ENCODE data around the gene ANKRD6. TPM values are rescaled to one million over a fixed set of nuclear protein-coding genes. Genes with fewer than 3 reads are reported as not detected.

ANKRD6 gene
- total RNA-seq, 1 experiment from 2014 or later: 13.9 TPM

GRCh38 chr6:89655122-89655521, 222.2 kb downstream of the ANKRD6 start:
- Mint-ChIP-seq H3K9me3 (no peaks in the 10 kb centered on the region), H3K36me3 (peaks cover 87% of the 10 kb centered on the region), H3K27me3 (ENCODE audit: low read depth) (no peaks in the 10 kb centered on the region), H3K4me3 (no peak overlapping the region), H3K27ac (no peak overlapping the region; the same call in 1 of the 2 replicates), H3K4me1 (no peaks in the 10 kb centered on the region)
- no peak for ATAC-seq
- ChIA-PET CTCF (no interaction called here), POLR2A (no interaction called here)
- TF ChIP-seq ZNF138 (CRISPR knock-in tag; conservative IDR thresholded peaks at IDR 0.05): no peak
- TF ChIP-seq, protein P1, sequence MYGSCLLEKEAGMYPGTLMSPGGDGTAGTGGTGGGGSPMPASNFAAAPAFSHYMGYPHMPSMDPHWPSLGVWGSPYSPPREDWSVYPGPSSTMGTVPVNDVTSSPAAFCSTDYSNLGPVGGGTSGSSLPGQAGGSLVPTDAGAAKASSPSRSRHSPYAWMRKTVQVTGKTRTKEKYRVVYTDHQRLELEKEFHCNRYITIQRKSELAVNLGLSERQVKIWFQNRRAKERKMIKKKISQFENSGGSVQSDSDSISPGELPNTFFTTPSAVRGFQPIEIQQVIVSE (CRISPR knock-in tag; IDR thresholded peaks at IDR 0.05; ENCODE audit: borderline replicate concordance): no peak
- TF ChIP-seq FOXJ3 (CRISPR knock-in tag; IDR thresholded peaks at IDR 0.05; ENCODE audit: borderline replicate concordance): no peak
- no peak for TF ChIP-seq SMAD4 (CRISPR knock-in tag; IDR thresholded peaks at IDR 0.05)
- TF ChIP-seq, protein P2, sequence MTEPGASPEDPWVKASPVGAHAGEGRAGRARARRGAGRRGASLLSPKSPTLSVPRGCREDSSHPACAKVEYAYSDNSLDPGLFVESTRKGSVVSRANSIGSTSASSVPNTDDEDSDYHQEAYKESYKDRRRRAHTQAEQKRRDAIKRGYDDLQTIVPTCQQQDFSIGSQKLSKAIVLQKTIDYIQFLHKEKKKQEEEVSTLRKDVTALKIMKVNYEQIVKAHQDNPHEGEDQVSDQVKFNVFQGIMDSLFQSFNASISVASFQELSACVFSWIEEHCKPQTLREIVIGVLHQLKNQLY (CRISPR knock-in tag; IDR thresholded peaks at IDR 0.05): no peak
- no peak for TF ChIP-seq CREB1 (CRISPR knock-in tag; IDR thresholded peaks at IDR 0.05)
- TF ChIP-seq NR2C2 (CRISPR knock-in tag; IDR thresholded peaks at IDR 0.05): no peak
- TF ChIP-seq NFYB (CRISPR knock-in tag; conservative IDR thresholded peaks at IDR 0.05; ENCODE audit: low read depth): no peak
- TF ChIP-seq, protein P3, sequence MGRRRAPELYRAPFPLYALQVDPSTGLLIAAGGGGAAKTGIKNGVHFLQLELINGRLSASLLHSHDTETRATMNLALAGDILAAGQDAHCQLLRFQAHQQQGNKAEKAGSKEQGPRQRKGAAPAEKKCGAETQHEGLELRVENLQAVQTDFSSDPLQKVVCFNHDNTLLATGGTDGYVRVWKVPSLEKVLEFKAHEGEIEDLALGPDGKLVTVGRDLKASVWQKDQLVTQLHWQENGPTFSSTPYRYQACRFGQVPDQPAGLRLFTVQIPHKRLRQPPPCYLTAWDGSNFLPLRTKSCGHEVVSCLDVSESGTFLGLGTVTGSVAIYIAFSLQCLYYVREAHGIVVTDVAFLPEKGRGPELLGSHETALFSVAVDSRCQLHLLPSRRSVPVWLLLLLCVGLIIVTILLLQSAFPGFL (CRISPR knock-in tag; IDR thresholded peaks at IDR 0.05; ENCODE audit: borderline replicate concordance): no peak
- TF ChIP-seq, protein P4, sequence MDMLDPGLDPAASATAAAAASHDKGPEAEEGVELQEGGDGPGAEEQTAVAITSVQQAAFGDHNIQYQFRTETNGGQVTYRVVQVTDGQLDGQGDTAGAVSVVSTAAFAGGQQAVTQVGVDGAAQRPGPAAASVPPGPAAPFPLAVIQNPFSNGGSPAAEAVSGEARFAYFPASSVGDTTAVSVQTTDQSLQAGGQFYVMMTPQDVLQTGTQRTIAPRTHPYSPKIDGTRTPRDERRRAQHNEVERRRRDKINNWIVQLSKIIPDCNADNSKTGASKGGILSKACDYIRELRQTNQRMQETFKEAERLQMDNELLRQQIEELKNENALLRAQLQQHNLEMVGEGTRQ (CRISPR knock-in tag; IDR thresholded peaks at IDR 0.05): no peak
- TF ChIP-seq E2F5 (CRISPR knock-in tag; IDR thresholded peaks at IDR 0.05): no peak
- no peak for TF ChIP-seq ZNF219 (CRISPR knock-in tag; IDR thresholded peaks at IDR 0.05; ENCODE audit: borderline replicate concordance)
- no peak for TF ChIP-seq JAZF1 (CRISPR knock-in tag; IDR thresholded peaks at IDR 0.05)
- no peak for TF ChIP-seq NR1H2 (CRISPR knock-in tag; IDR thresholded peaks at IDR 0.05)
- TF ChIP-seq GRHL2 (CRISPR knock-in tag; IDR thresholded peaks at IDR 0.05; ENCODE audit: insufficient replicate concordance, severe bottlenecking): no peak
- no peak for TF ChIP-seq OVOL2 (CRISPR knock-in tag; IDR thresholded peaks at IDR 0.05; ENCODE audit: borderline replicate concordance)
- no peak for TF ChIP-seq PRRX2 (CRISPR knock-in tag; IDR thresholded peaks at IDR 0.05)
- DNase-seq (ENCODE audit: low spot score): no peak

DNA sequence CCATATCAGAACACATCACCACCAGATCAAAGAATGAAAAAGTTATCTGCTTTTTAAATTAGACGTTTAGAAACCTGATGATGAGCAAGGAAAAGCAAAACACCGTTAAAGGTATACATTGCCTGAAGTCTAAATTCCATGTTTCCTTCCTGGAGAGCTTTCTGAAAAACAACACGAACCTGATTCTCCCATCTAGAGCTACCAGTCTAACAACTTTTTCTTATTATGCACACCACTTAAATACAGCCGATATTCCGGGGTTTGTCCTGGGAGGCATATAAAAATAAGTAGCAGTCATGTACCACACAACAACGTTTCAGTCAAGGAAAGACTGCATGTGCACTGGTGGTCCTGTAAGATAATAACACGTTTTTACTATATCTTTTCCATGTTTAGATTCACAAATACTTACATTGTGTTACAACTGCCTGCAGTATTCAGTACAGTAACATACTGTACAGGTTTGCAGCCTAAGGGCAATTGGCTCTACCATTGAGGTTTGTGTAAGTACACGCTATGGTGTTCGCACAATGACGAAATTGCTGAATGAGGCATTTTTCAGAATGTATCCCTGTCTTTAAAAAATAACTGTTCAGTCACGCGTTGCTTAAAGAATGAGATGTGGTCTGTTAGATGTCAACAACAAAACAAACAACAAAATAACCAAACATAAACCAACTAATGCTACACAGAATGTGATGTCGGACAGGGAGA, 224.7 kb downstream of the ANKRD6 start:
- ChIA-PET POLR2A (no interaction called here), CTCF (no interaction called here)
- H3K9me3 Mint-ChIP-seq: no peaks in the 10 kb centered on the region
- no peaks in the 10 kb centered on the region for H3K27me3 Mint-ChIP-seq (ENCODE audit: low read depth)
- H3K4me1 Mint-ChIP-seq: no peaks in the 10 kb centered on the region
- H3K27ac Mint-ChIP-seq: peak overlapping the region; percentile 44; the same call in 1 of the 2 replicates
- peaks cover 84% of the 10 kb centered on the region for H3K36me3 Mint-ChIP-seq
- no peak overlapping the region for H3K4me3 Mint-ChIP-seq
- DNase-seq (ENCODE audit: low spot score) (no peak), ATAC-seq (no peak)
- no peak for TF ChIP-seq E2F5 (CRISPR knock-in tag; IDR thresholded peaks at IDR 0.05)
- TF ChIP-seq ZNF317 (CRISPR knock-in tag; IDR thresholded peaks at IDR 0.05; ENCODE audit: borderline replicate concordance, low read depth): no peak
- TF ChIP-seq ZNF423 (CRISPR knock-in tag; IDR thresholded peaks at IDR 0.05): no peak
- TF ChIP-seq, protein P5, sequence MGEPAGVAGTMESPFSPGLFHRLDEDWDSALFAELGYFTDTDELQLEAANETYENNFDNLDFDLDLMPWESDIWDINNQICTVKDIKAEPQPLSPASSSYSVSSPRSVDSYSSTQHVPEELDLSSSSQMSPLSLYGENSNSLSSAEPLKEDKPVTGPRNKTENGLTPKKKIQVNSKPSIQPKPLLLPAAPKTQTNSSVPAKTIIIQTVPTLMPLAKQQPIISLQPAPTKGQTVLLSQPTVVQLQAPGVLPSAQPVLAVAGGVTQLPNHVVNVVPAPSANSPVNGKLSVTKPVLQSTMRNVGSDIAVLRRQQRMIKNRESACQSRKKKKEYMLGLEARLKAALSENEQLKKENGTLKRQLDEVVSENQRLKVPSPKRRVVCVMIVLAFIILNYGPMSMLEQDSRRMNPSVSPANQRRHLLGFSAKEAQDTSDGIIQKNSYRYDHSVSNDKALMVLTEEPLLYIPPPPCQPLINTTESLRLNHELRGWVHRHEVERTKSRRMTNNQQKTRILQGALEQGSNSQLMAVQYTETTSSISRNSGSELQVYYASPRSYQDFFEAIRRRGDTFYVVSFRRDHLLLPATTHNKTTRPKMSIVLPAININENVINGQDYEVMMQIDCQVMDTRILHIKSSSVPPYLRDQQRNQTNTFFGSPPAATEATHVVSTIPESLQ (CRISPR knock-in tag; IDR thresholded peaks at IDR 0.05): no peak
- TF ChIP-seq, protein P6, sequence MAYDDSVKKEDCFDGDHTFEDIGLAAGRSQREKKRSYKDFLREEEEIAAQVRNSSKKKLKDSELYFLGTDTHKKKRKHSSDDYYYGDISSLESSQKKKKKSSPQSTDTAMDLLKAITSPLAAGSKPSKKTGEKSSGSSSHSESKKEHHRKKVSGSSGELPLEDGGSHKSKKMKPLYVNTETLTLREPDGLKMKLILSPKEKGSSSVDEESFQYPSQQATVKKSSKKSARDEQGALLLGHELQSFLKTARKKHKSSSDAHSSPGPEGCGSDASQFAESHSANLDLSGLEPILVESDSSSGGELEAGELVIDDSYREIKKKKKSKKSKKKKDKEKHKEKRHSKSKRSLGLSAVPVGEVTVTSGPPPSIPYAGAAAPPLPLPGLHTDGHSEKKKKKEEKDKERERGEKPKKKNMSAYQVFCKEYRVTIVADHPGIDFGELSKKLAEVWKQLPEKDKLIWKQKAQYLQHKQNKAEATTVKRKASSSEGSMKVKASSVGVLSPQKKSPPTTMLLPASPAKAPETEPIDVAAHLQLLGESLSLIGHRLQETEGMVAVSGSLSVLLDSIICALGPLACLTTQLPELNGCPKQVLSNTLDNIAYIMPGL (CRISPR knock-in tag; IDR thresholded peaks at IDR 0.05): no peak
- no peak for TF ChIP-seq AR (CRISPR knock-in tag; IDR thresholded peaks at IDR 0.05)
- TF ChIP-seq ZNF671 (CRISPR knock-in tag; IDR thresholded peaks at IDR 0.05): no peak
